ENCODE measurements around the gene ZBTB9.

DNA sequence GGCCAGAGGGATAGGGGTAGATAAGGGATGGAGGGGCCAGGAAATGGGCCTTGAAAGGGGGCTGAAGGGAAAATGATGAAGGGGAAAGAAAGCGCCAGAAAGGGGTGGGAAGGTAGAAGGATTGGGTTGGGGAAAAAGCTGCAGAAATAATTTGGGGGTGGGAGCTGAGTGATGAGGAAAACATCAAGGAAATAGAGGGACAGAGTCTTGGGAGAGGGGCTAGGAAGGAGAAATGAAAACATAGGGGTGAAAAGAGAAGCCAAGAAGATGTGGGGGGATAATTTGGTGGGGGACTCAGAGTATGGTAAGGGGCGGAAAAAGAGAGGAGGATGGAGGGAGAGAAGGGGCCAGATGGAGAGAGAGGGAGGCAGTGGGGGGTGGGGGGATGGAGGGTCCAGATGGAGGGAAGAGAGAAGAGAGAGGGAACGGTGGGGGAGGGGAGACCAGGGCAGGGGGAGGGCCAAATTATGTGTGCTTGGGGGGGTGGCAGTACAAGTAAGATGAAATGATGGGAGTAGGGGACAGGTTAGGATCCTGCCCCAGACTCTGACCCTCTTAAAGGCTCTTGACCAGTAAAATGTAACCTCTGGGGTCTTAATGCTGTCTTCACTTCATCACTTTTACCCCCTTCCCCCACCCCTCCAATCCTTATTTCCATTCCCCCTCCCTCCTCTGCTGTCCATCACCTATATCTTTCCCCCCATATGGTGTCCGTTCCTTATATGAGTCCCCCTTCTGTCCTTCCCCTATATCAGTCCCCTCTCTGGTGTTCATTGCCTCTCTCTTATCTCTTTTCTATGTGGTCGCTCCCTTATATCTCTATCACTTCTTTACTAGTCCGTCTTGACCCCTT, 33.7 kb upstream of the ZBTB9 start:
- no peak for TF ChIP-seq EP300 (IDR thresholded peaks at IDR 0.05)
- TF ChIP-seq, protein P1, sequence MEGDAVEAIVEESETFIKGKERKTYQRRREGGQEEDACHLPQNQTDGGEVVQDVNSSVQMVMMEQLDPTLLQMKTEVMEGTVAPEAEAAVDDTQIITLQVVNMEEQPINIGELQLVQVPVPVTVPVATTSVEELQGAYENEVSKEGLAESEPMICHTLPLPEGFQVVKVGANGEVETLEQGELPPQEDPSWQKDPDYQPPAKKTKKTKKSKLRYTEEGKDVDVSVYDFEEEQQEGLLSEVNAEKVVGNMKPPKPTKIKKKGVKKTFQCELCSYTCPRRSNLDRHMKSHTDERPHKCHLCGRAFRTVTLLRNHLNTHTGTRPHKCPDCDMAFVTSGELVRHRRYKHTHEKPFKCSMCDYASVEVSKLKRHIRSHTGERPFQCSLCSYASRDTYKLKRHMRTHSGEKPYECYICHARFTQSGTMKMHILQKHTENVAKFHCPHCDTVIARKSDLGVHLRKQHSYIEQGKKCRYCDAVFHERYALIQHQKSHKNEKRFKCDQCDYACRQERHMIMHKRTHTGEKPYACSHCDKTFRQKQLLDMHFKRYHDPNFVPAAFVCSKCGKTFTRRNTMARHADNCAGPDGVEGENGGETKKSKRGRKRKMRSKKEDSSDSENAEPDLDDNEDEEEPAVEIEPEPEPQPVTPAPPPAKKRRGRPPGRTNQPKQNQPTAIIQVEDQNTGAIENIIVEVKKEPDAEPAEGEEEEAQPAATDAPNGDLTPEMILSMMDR (IDR thresholded peaks at IDR 0.05): no peak
